ENCODE data around the gene RNH1.

- TF ChIP-seq USF2 (IDR thresholded peaks at IDR 0.05; ENCODE audit: low read length) (no peak), POLR2A (IDR thresholded peaks at IDR 0.05; ENCODE audit: control extremely low read depth in 1 of 2, low read depth in 2 of 2, low read length in 2 of 2) (no peak), SIX5 (IDR thresholded peaks at IDR 0.05; ENCODE audit: low read depth, low read length) (no peak), KDM1A (IDR thresholded peaks at IDR 0.05; ENCODE audit: borderline replicate concordance, low read length) (no peak), CREB1 (IDR thresholded peaks at IDR 0.05) (no peak), SRF (IDR thresholded peaks at IDR 0.05; ENCODE audit: low read depth, low read length) (no peak), BCL11A (IDR thresholded peaks at IDR 0.05; ENCODE audit: low read depth in 2 of 2, low read length in 2 of 2) (no peak), CEBPB (IDR thresholded peaks at IDR 0.05; ENCODE audit: low read depth, low read length) (no peak), YY1 (IDR thresholded peaks at IDR 0.05; ENCODE audit: low read depth, low read length) (no peak), EP300 (IDR thresholded peaks at IDR 0.05; ENCODE audit: borderline replicate concordance in 1 of 2, low read depth in 2 of 2, low read length in 2 of 2) (no peak)
- TF ChIP-seq, protein P1, sequence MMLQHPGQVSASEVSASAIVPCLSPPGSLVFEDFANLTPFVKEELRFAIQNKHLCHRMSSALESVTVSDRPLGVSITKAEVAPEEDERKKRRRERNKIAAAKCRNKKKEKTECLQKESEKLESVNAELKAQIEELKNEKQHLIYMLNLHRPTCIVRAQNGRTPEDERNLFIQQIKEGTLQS (IDR thresholded peaks at IDR 0.05; ENCODE audit: insufficient read depth, low read depth, low read length): no peak
- TF ChIP-seq, protein P2, sequence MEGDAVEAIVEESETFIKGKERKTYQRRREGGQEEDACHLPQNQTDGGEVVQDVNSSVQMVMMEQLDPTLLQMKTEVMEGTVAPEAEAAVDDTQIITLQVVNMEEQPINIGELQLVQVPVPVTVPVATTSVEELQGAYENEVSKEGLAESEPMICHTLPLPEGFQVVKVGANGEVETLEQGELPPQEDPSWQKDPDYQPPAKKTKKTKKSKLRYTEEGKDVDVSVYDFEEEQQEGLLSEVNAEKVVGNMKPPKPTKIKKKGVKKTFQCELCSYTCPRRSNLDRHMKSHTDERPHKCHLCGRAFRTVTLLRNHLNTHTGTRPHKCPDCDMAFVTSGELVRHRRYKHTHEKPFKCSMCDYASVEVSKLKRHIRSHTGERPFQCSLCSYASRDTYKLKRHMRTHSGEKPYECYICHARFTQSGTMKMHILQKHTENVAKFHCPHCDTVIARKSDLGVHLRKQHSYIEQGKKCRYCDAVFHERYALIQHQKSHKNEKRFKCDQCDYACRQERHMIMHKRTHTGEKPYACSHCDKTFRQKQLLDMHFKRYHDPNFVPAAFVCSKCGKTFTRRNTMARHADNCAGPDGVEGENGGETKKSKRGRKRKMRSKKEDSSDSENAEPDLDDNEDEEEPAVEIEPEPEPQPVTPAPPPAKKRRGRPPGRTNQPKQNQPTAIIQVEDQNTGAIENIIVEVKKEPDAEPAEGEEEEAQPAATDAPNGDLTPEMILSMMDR (IDR thresholded peaks at IDR 0.05; ENCODE audit: control extremely low read depth in 1 of 3, insufficient read depth in 1 of 3, low read depth in 1 of 3, low read length in 3 of 3): no peak
Measured at GRCh38 chr11:477052-477715, 29.9 kb downstream of the RNH1 start.

All from H1 (cell line).